HG03571 (cell line): ENCODE results near the gene CCNG1.

Experiments
- ATAC-seq: cut with Tn5 transposase; IDR thresholded peaks from one replicate; pipeline ENCODE4 v1.9.1; 2021; ENCODE audit not compliant: unreplicated experiment

The CCNG1 gene

GRCh38 chr5:163489055-163489744 lies 51.8 kb downstream of the CCNG1 start:
- no peak for ATAC-seq

GRCh38 chr5:163489745-163490075 lies 52.3 kb downstream of the CCNG1 start:
- no peak for ATAC-seq
